Subcutaneous abdominal adipose tissue (tissue), 5 donors: ENCODE measurements around the gene ZDBF2.
"Not testable (repeated sequence)": the region's sequence is repeated elsewhere in the genome, so short reads cannot be mapped to it uniquely, and the experiment has no call there.

ENCODE experiments used
- H3K27ac ChIP-seq: one replicate; pipeline ENCODE4 v1.7.0; 2013; ENCODE audit warnings: low read depth, mild to moderate bottlenecking, inconsistent platforms, low read length, moderate library complexity
- H3K27me3 ChIP-seq, 5 donors: one replicate each; pipeline ENCODE4 v1.7.0; 2013; ENCODE audit warnings: low read length in 5 of 5, inconsistent platforms in 1 of 5; ENCODE audit not compliant: control insufficient read depth in 5 of 5, insufficient read depth in 4 of 5
- H3K36me3 ChIP-seq, 5 donors: one replicate each; pipeline ENCODE4 v1.7.0; 2013; ENCODE audit warnings: low read length in 5 of 5; ENCODE audit not compliant: control insufficient read depth in 5 of 5, insufficient read depth in 5 of 5
- H3K4me1 ChIP-seq, 5 donors: one replicate each; pipeline ENCODE4 v1.7.0; 2013; ENCODE audit warnings: low read length in 5 of 5, mild to moderate bottlenecking in 3 of 5, moderate library complexity in 1 of 5; ENCODE audit not compliant: control insufficient read depth in 5 of 5, insufficient read depth in 5 of 5
- H3K4me3 ChIP-seq, 5 donors: one replicate each; pipeline ENCODE4 v1.7.0; 2013; ENCODE audit warnings: low read length in 5 of 5, low read depth in 1 of 5
- H3K9ac ChIP-seq, 5 donors: one replicate each; pipeline ENCODE4 v1.7.0; 2013; ENCODE audit warnings: low read length in 5 of 5, mild to moderate bottlenecking in 4 of 5, moderate library complexity in 3 of 5
- H3K9me3 ChIP-seq, 5 donors: one replicate each; pipeline ENCODE4 v1.7.0; 2013; ENCODE audit warnings: low read length in 5 of 5; ENCODE audit not compliant: control insufficient read depth in 5 of 5
- donor health status: healthy.
- donor health status: healthy.
- donor health status: healthy.
- donor health status: healthy.
- donor health status: healthy.

Gene ZDBF2

GRCh38 chr2:206352571-206352970 lies 78.1 kb downstream of the ZDBF2 start:
- Histone ChIP-seq H3K4me1 (no peaks in the 10 kb centered on the region), H3K4me3 (no peak overlapping the region), H3K27ac (no peak overlapping the region), H3K9ac (no peak overlapping the region), H3K9me3 (peaks cover 0 to 5% (median 0%) of the 10 kb centered on the region in 5 donors), H3K27me3 (no peaks in the 10 kb centered on the region), H3K36me3 (no peaks in the 10 kb centered on the region)

- H3K4me1 ChIP-seq, result no peaks in the 10 kb centered on the region
- H3K9ac ChIP-seq, result no peak overlapping the region
- H3K27me3 ChIP-seq, result no peaks in the 10 kb centered on the region
- H3K9me3 ChIP-seq, result peaks cover 0 to 10% (median 3%) of the 10 kb centered on the region in 5 donors
- H3K27ac ChIP-seq, result no peak overlapping the region
- no peaks in the 10 kb centered on the region for H3K36me3 ChIP-seq
- H3K4me3 ChIP-seq, result no peak overlapping the region
Measured at GRCh38 chr2:206353685-206354084, 79.2 kb downstream of the ZDBF2 start.

GRCh38 chr2:206354129-206354528 lies 79.7 kb downstream of the ZDBF2 start:
- Histone ChIP-seq H3K36me3 (no peaks in the 10 kb centered on the region), H3K9me3 (peaks cover 0 to 9% (median 6%) of the 10 kb centered on the region in 5 donors), H3K9ac (no peak overlapping the region), H3K27ac (no peak overlapping the region), H3K4me1 (no peaks in the 10 kb centered on the region), H3K4me3 (no peak overlapping the region), H3K27me3 (no peaks in the 10 kb centered on the region)

GRCh38 chr2:206356840-206357239 lies 82.4 kb downstream of the ZDBF2 start:
- not testable (repeated sequence) for H3K9ac ChIP-seq, H3K27me3 ChIP-seq, H3K4me3 ChIP-seq, H3K36me3 ChIP-seq, H3K27ac ChIP-seq, H3K4me1 ChIP-seq, H3K9me3 ChIP-seq

- not testable (repeated sequence) for H3K36me3 ChIP-seq, H3K4me3 ChIP-seq, H3K9me3 ChIP-seq, H3K4me1 ChIP-seq, H3K27ac ChIP-seq, H3K27me3 ChIP-seq, H3K9ac ChIP-seq
Measured at GRCh38 chr2:206360840-206361239, 86.4 kb downstream of the ZDBF2 start.

GRCh38 chr2:206361407-206362045 lies 87.1 kb downstream of the ZDBF2 start:
- no peaks in the 10 kb centered on the region for H3K4me1 ChIP-seq
- no peak overlapping the region for H3K27ac ChIP-seq
- no peak overlapping the region for H3K9ac ChIP-seq
- no peaks in the 10 kb centered on the region for H3K36me3 ChIP-seq
- peaks cover 0 to 9% (median 6%) of the 10 kb centered on the region in 5 donors for H3K9me3 ChIP-seq
- no peak overlapping the region for H3K4me3 ChIP-seq
- H3K27me3 ChIP-seq, result no peaks in the 10 kb centered on the region
